Measurements from ENCODE around the gene RHEBL1.
A peak's percentile ranks its signal among the peaks of the same experiment; 100 is the strongest.

Gene RHEBL1

GRCh38 chr12:49055978-49056754, 13.6 kb downstream of the RHEBL1 start:
- DNase-seq (ENCODE audit: low spot score), result peak; percentile 91
- in situ Hi-C loops (cut with MboI; ENCODE audit: low pct_unique_long_range_greater_than_20kb, low sequenced_read_pairs, unreplicated experiment), result no loop called here
- no peak for TF ChIP-seq CTCF (IDR thresholded peaks at IDR 0.05; ENCODE audit: extremely low read depth, insufficient read depth, missing control alignments)

GRCh38 chr12:49055092-49055491, 14.7 kb downstream of the RHEBL1 start:
- DNase-seq (ENCODE audit: low spot score), result no peak
- TF ChIP-seq CTCF (IDR thresholded peaks at IDR 0.05; ENCODE audit: extremely low read depth, insufficient read depth, missing control alignments), result no peak
- in situ Hi-C loops (cut with MboI; ENCODE audit: low pct_unique_long_range_greater_than_20kb, low sequenced_read_pairs, unreplicated experiment), result no loop called here

- TF ChIP-seq CTCF (IDR thresholded peaks at IDR 0.05; ENCODE audit: extremely low read depth, insufficient read depth, missing control alignments), result no peak
- no peak for DNase-seq (ENCODE audit: low spot score)
- in situ Hi-C loops (cut with MboI; ENCODE audit: low pct_unique_long_range_greater_than_20kb, low sequenced_read_pairs, unreplicated experiment), result no loop called here
These were observed 15.3 kb downstream of the RHEBL1 start for GRCh38 chr12:49054524-49054923.

GRCh38 chr12:49054096-49054495, 15.7 kb downstream of the RHEBL1 start:
- no peak for TF ChIP-seq CTCF (IDR thresholded peaks at IDR 0.05; ENCODE audit: extremely low read depth, insufficient read depth, missing control alignments)
- in situ Hi-C loops (cut with MboI; ENCODE audit: low pct_unique_long_range_greater_than_20kb, low sequenced_read_pairs, unreplicated experiment), result no loop called here
- DNase-seq (ENCODE audit: low spot score), result no peak

GRCh38 chr12:49052451-49053208, 17.1 kb downstream of the RHEBL1 start:
- in situ Hi-C loops (cut with MboI; ENCODE audit: low pct_unique_long_range_greater_than_20kb, low sequenced_read_pairs, unreplicated experiment), result no loop called here
- TF ChIP-seq CTCF (IDR thresholded peaks at IDR 0.05; ENCODE audit: extremely low read depth, insufficient read depth, missing control alignments), result no peak
- no peak for DNase-seq (ENCODE audit: low spot score)

- no peak for DNase-seq (ENCODE audit: low spot score)
- no peak for TF ChIP-seq CTCF (IDR thresholded peaks at IDR 0.05; ENCODE audit: extremely low read depth, insufficient read depth, missing control alignments)
- in situ Hi-C loops (cut with MboI; ENCODE audit: low pct_unique_long_range_greater_than_20kb, low sequenced_read_pairs, unreplicated experiment), result no loop called here
These were observed 17.9 kb downstream of the RHEBL1 start for GRCh38 chr12:49051777-49052438.
